Bronchial epithelial cell (primary cell): ENCODE results near the gene KTI12. TPM values are rescaled to one million over a fixed set of nuclear protein-coding genes. Genes with fewer than 3 reads are reported as not detected.

ENCODE experiments used
- DNase-seq: peaks from one replicate; pipeline ENCODE4 v3.0.0-alpha.2; 2010; ENCODE audit warnings: low read depth
- FAIRE-seq: peaks from 2 replicates; lab custom pipeline; 2011; peaks lifted over from hg19 to GRCh38; lab: Jason Lieb, UNC
- H3K27me3 ChIP-seq: 2 replicates; pipeline ENCODE4 v1.5.1; 2011; ENCODE audit warnings: low read length; ENCODE audit not compliant: control insufficient read depth, insufficient read depth
- H3K36me3 ChIP-seq: 2 replicates; pipeline ENCODE4 v1.5.1; 2011; ENCODE audit warnings: low read length; ENCODE audit not compliant: control insufficient read depth, insufficient read depth
- H3K4me3 ChIP-seq: 2 replicates; pipeline ENCODE4 v1.5.1; 2011; ENCODE audit warnings: mild to moderate bottlenecking, low read depth, low read length, control low read depth
- CTCF ChIP-seq: IDR thresholded peaks from 2 replicates; pipeline ENCODE4 v1.5.1; 2011; ENCODE audit warnings: mild to moderate bottlenecking, moderate library complexity, low read length, control low read depth, inconsistent platforms; ENCODE audit not compliant: insufficient read depth, severe bottlenecking
- total RNA-seq: library from RNA; depleted of rRNA; stranded (reverse); fragments of >200 nt; gene quantifications from 2 replicates; pipeline ENCODE4 v1.2.1, GENCODE V29; 2014

Gene KTI12
- total RNA-seq, 1 donor from 2014 or later = 10.0 TPM

- FAIRE-seq = no peak
- peaks cover 23% of the 10 kb centered on the region for H3K36me3 ChIP-seq
- H3K4me3 ChIP-seq = no peak overlapping the region
- no peak for DNase-seq
- H3K27me3 ChIP-seq = no peaks in the 10 kb centered on the region
- TF ChIP-seq CTCF = no peak
Measured at GRCh38 chr1:52060822-52061221, 27.2 kb upstream of the KTI12 start.

GRCh38 chr1:52059888-52060287 is 26.3 kb upstream of the KTI12 start:
- H3K27me3 ChIP-seq = no peaks in the 10 kb centered on the region
- TF ChIP-seq CTCF = no peak
- H3K36me3 ChIP-seq = peaks cover 23% of the 10 kb centered on the region
- no peak for DNase-seq
- H3K4me3 ChIP-seq = no peak overlapping the region
- no peak for FAIRE-seq

DNA sequence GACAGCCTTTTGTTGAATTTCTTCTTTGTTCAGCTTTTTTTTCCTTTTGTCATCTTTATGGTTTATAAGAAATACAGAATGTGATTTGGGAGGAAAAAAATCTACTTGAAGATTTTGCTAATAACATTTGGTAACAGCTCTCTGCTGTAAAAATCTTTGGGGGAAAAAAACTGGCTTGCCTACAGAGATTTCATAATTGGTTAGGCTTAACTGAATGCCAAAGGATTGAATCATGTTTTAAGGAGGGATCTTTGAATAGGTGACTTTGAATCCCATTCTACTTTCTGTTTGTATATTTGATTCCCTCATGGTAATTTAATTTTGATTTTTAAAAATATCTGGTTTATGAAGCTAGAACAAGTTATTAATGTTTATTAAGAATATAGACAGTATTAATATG is 25.7 kb upstream of the KTI12 start:
- peaks cover 23% of the 10 kb centered on the region for H3K36me3 ChIP-seq
- peak; percentile 68 for DNase-seq
- no peak for TF ChIP-seq CTCF
- no peak overlapping the region for H3K4me3 ChIP-seq
- H3K27me3 ChIP-seq = no peaks in the 10 kb centered on the region
- FAIRE-seq = no peak

- Histone ChIP-seq H3K36me3 (peaks cover 18% of the 10 kb centered on the region), H3K27me3 (no peaks in the 10 kb centered on the region), H3K4me3 (no peak overlapping the region)
- DNase-seq (no peak), FAIRE-seq (no peak)
- no peak for TF ChIP-seq CTCF
Measured at GRCh38 chr1:52057876-52058415, 24.3 kb upstream of the KTI12 start.

GRCh38 chr1:52057255-52057654 is 23.6 kb upstream of the KTI12 start:
- Histone ChIP-seq H3K27me3 (no peaks in the 10 kb centered on the region), H3K4me3 (peak overlapping the region; percentile 62), H3K36me3 (peaks cover 15% of the 10 kb centered on the region)
- no peak for TF ChIP-seq CTCF
- DNase-seq = peak; percentile 15
- FAIRE-seq = no peak

DNA sequence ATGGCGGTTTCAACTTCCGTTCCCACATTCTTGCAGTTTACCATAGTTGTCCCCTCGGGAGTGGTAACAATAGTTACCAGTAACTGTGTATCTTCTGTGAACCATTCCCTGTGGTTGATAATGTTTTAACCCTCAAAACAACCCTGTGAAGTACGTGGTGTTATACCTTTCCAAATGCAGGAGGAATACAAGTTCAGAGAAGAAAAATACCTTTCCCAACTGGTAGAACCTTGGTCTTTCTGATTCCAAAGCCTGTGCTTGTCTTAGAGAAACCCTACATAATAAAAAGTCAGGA is 23.3 kb upstream of the KTI12 start:
- DNase-seq (no peak), FAIRE-seq (no peak)
- no peak for TF ChIP-seq CTCF
- H3K27me3 ChIP-seq = no peaks in the 10 kb centered on the region
- peaks cover 17% of the 10 kb centered on the region for H3K36me3 ChIP-seq
- peak overlapping the region; percentile 62 for H3K4me3 ChIP-seq
